ENCODE measurements around the gene USP25. TPM values are rescaled to one million over a fixed set of nuclear protein-coding genes. Genes with fewer than 3 reads are reported as not detected.

Gene USP25
- 16.6 and 27.3 TPM in 2 replicates for total RNA-seq

GRCh38 chr21:15729674-15730483, at the start of gene USP25:
Gene USP25, plus strand, starts transcription at chr21:15729982. Its CDS starts 412 bp downstream, at chr21:15730394.

Measured in mesangial cell (primary cell).